H1 (cell line): ENCODE measurements around the gene SKP1. TPM values are rescaled to one million over a fixed set of nuclear protein-coding genes. Genes with fewer than 3 reads are reported as not detected.

Source experiments
- ATF3 ChIP-seq: IDR thresholded peaks from 2 replicates; pipeline ENCODE4 v1.6.1; 2011; ENCODE audit warnings: low read depth, mild to moderate bottlenecking, low read length; ENCODE audit not compliant: insufficient read depth
- BRCA1 ChIP-seq: IDR thresholded peaks from 2 replicates; pipeline ENCODE4 v1.6.1; 2012; ENCODE audit warnings: low read depth, low read length, improper control_type of control experiment
- EP300 ChIP-seq, 2 experiments: IDR thresholded peaks; 1 replicate in 1 of 2; 2 replicates in 1 of 2; pipeline ENCODE4 v1.6.1; 2011 to 2012; ENCODE audit warnings: low read depth in 2 of 2, low read length in 2 of 2, mild to moderate bottlenecking in 2 of 2, borderline replicate concordance in 1 of 2, inconsistent platforms in 1 of 2, moderate library complexity in 1 of 2
- EZH2 ChIP-seq: fragments of 200-600 bp; sonication (generic); IDR thresholded peaks from 2 replicates; pipeline ENCODE4 v1.7.1; 2012; ENCODE audit warnings: low read depth, mild to moderate bottlenecking, moderate library complexity, low read length, inconsistent platforms; ENCODE audit not compliant: severe bottlenecking
- GABPA ChIP-seq: IDR thresholded peaks from 2 replicates; pipeline ENCODE4 v1.6.1; 2011; ENCODE audit warnings: mild to moderate bottlenecking, low read length, moderate library complexity, borderline replicate concordance; ENCODE audit not compliant: insufficient read depth
- NANOG ChIP-seq: IDR thresholded peaks from 2 replicates; pipeline ENCODE4 v1.6.1; 2011; ENCODE audit warnings: low read length, low read depth, mild to moderate bottlenecking, inconsistent platforms; ENCODE audit not compliant: insufficient read depth, poor library complexity, severe bottlenecking
- NRF1 ChIP-seq: IDR thresholded peaks from 2 replicates; pipeline ENCODE4 v1.6.1; 2011; ENCODE audit warnings: mild to moderate bottlenecking, low read depth, low read length, improper control_type of control experiment
- POLR2A ChIP-seq, 2 experiments: IDR thresholded peaks; 1 replicate in 1 of 2; 2 replicates in 1 of 2; pipeline ENCODE4 v1.6.1; 2011; ENCODE audit warnings: low read depth in 2 of 2, low read length in 2 of 2, mild to moderate bottlenecking in 2 of 2; ENCODE audit errors: control extremely low read depth in 1 of 2
- POLR2AphosphoS5 ChIP-seq: IDR thresholded peaks from 2 replicates; pipeline ENCODE4 v1.6.1; 2011; ENCODE audit warnings: low read depth, low read length
- RAD21 ChIP-seq, 2 experiments: IDR thresholded peaks in 1 of 2; conservative IDR thresholded peaks in 1 of 2; 2 replicates each; pipeline ENCODE4 v1.6.1; 2011; ENCODE audit warnings: low read depth in 2 of 2, low read length in 2 of 2, improper control_type of control experiment in 1 of 2, inconsistent platforms in 1 of 2, mild to moderate bottlenecking in 1 of 2, moderate library complexity in 1 of 2
- SIN3A ChIP-seq, 2 experiments: IDR thresholded peaks in 1 of 2; conservative IDR thresholded peaks in 1 of 2; 2 replicates each; pipeline ENCODE4 v1.6.1; 2011 to 2012; ENCODE audit warnings: low read length in 2 of 2, improper control_type of control experiment in 1 of 2, low read depth in 1 of 2, mild to moderate bottlenecking in 1 of 2
- SIRT6 ChIP-seq: IDR thresholded peaks from one replicate; pipeline ENCODE4 v1.7.1; 2012; ENCODE audit warnings: low read length, inconsistent platforms
- SUZ12 ChIP-seq: fragments of 200-600 bp; sonication (generic); IDR thresholded peaks from 2 replicates; pipeline ENCODE4 v1.6.1; 2012; ENCODE audit warnings: mild to moderate bottlenecking, inconsistent platforms, low read length, moderate library complexity, mixed read lengths
- TBP ChIP-seq: IDR thresholded peaks from 2 replicates; pipeline ENCODE4 v1.6.1; 2011; ENCODE audit warnings: low read depth, low read length, improper control_type of control experiment
- TCF12 ChIP-seq: IDR thresholded peaks from 2 replicates; pipeline ENCODE4 v1.6.1; 2011; ENCODE audit warnings: low read depth, mild to moderate bottlenecking, low read length
- polyA plus RNA-seq, 7 experiments: library from polyadenylated mRNA; depleted of rRNA in 3 of 7; stranded (reverse) in 5 of 7; unstranded in 2 of 7; fragments of >200 nt in 5 of 7; fragments of 200-250 nt in 2 of 7; gene quantifications; 1 replicate in 5 of 7; 2 replicates in 1 of 7; 4 replicates in 1 of 7; pipeline versions ENCODE4 v1.2.1 to v1.2.3, GENCODE V29; 2011 to 2013; ENCODE audit warnings: missing spikeins in 2 of 7, mixed read lengths in 2 of 7
- total RNA-seq: library from RNA; stranded (reverse); fragmentation: NEBNext Ultra II Directional; extraction: Animal tissue kit (Norgen Biotek cat#: 25700); gene quantifications from 2 replicates; pipeline ENCODE4 v1.2.1, GENCODE V29; 2021
- TF ChIP-seq, protein P1 (sequence below): IDR thresholded peaks from 2 replicates; pipeline ENCODE4 v1.6.1; 2011; ENCODE audit warnings: low read length, improper control_type of control experiment
- TF ChIP-seq, protein P2 (sequence below): IDR thresholded peaks from 2 replicates; pipeline ENCODE4 v1.6.1; 2012; ENCODE audit warnings: inconsistent platforms
- TF ChIP-seq, protein P3 (sequence below), 3 experiments: IDR thresholded peaks; 1 replicate in 2 of 3; 2 replicates in 1 of 3; pipeline versions ENCODE4 v1.5.1 to v1.6.1; 2011; ENCODE audit warnings: low read length in 3 of 3, mild to moderate bottlenecking in 3 of 3, inconsistent platforms in 2 of 3, low read depth in 1 of 3, moderate library complexity in 1 of 3; ENCODE audit not compliant: insufficient read depth in 1 of 3; ENCODE audit errors: control extremely low read depth in 1 of 3

SKP1 gene
- total and polyA plus RNA-seq, 2 of the 8 experiments (the other 6 are each of a cell fraction or from before 2014, with no cell fraction given), result 163 to 332 TPM

DNA sequence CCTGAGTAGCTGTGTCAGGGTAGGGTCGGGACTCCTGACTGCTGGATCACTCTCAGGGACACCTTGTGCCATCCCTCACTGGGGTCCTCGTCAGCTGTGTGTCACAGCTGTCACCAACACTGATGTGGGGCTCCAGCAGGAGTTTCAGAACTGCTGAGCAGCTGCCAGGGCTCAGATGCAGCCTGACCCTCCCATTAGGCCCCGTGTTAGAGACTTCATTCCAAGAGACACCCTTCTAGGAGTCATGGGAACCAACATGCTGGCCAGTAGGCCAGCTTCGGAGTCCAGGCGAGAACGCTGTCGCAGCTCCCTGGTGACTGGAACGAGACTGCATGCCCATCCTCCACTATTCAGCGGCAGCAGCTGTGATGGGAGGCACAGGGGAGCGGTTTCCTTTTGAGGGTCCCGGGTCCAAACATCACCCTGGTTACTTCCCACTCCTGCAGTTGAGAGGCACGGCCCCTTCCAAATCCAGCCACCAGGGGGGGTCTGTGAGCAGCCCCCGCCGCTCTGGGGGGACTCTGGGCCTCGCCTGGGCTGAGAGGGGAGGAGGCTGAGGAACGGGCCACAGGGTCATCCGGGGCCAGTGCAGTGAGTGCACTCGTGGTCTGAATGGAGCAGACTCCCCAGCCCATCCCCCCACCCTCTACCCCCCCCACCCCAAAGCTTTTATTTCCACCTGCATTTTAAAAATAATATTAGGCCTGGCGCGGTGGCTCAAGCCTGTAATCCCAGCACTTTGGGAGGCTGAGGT lies 74.9 kb downstream of the SKP1 start (continued):
- TF ChIP-seq TCF12 (no peak), GABPA (peak; percentile 59; the same call in 1 of the 2 replicates), RAD21 (IDR thresholded peaks at IDR 0.05 in 1 of 2, conservative IDR thresholded peaks at IDR 0.05 in 1 of 2; ENCODE audit: low read depth in 2 of 2, low read length in 2 of 2) (peak; percentile 64 to 72), SIN3A (conservative IDR thresholded peaks at IDR 0.05 in 1 of 2, IDR thresholded peaks at IDR 0.05 in 1 of 2; ENCODE audit: low read depth in 1 of 2, low read length in 2 of 2) (peak in 1 of 2 experiments; percentile 57; a peak in 1 of 4 replicates), TBP (no peak), EZH2 (no peak), NANOG (no peak), SIRT6 (no peak), BRCA1 (no peak), EP300 (IDR thresholded peaks at IDR 0.05; ENCODE audit: borderline replicate concordance in 1 of 2, low read depth in 2 of 2, low read length in 2 of 2) (0 out of 3 replicates have a peak, but pooled peaks of 1 of the 2 experiments have one; percentile 21), ATF3 (no peak), SUZ12 (no peak), POLR2A (IDR thresholded peaks at IDR 0.05; ENCODE audit: control extremely low read depth in 1 of 2, low read depth in 2 of 2, low read length in 2 of 2) (no peak), NRF1 (no peak), POLR2AphosphoS5 (no peak)
- TF ChIP-seq, protein P1, sequence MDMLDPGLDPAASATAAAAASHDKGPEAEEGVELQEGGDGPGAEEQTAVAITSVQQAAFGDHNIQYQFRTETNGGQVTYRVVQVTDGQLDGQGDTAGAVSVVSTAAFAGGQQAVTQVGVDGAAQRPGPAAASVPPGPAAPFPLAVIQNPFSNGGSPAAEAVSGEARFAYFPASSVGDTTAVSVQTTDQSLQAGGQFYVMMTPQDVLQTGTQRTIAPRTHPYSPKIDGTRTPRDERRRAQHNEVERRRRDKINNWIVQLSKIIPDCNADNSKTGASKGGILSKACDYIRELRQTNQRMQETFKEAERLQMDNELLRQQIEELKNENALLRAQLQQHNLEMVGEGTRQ, result no peak
- TF ChIP-seq, protein P2, sequence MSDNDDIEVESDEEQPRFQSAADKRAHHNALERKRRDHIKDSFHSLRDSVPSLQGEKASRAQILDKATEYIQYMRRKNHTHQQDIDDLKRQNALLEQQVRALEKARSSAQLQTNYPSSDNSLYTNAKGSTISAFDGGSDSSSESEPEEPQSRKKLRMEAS, result no peak
- TF ChIP-seq, protein P3, sequence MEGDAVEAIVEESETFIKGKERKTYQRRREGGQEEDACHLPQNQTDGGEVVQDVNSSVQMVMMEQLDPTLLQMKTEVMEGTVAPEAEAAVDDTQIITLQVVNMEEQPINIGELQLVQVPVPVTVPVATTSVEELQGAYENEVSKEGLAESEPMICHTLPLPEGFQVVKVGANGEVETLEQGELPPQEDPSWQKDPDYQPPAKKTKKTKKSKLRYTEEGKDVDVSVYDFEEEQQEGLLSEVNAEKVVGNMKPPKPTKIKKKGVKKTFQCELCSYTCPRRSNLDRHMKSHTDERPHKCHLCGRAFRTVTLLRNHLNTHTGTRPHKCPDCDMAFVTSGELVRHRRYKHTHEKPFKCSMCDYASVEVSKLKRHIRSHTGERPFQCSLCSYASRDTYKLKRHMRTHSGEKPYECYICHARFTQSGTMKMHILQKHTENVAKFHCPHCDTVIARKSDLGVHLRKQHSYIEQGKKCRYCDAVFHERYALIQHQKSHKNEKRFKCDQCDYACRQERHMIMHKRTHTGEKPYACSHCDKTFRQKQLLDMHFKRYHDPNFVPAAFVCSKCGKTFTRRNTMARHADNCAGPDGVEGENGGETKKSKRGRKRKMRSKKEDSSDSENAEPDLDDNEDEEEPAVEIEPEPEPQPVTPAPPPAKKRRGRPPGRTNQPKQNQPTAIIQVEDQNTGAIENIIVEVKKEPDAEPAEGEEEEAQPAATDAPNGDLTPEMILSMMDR (IDR thresholded peaks at IDR 0.05; ENCODE audit: control extremely low read depth in 1 of 3, insufficient read depth in 1 of 3, low read depth in 1 of 3, low read length in 3 of 3), result peak in 2 of 3 experiments; percentile 86 to 87; a peak in 3 of 4 replicates
